Measurements from ENCODE around the gene ACOXL. TPM values are rescaled to one million over a fixed set of nuclear protein-coding genes. Genes with fewer than 3 reads are reported as not detected.

ACOXL gene
- total and polyA plus RNA-seq, 12 donors, result 0.05 to 0.19 (median 0.12) TPM; not detected in 8

GRCh38 chr2:110971811-110972210 lies 239.4 kb downstream of the ACOXL start:
- WGBS, 4 donors, result 50 to 63% (median 55%) methylated on average over 2 of the region's 2 CpGs
- H3K27me3 ChIP-seq, result no peaks in the 10 kb centered on the region
- no peaks in the 10 kb centered on the region for H3K4me1 ChIP-seq (replicated peaks in 1 of 2)
- H3K27ac ChIP-seq, result no peak overlapping the region
- intact Hi-C loops (cut with DNase I), result no loop called here
- H3K9me3 ChIP-seq (replicated peaks in 1 of 3), result no peaks in the 10 kb centered on the region
- no peak overlapping the region for H3K4me3 ChIP-seq
- DNase-seq, result no peak
- no peaks in the 10 kb centered on the region for H3K36me3 ChIP-seq (replicated peaks in 1 of 2)
- no peak for TF ChIP-seq POLR2A (IDR thresholded peaks at IDR 0.05)
- no peak for TF ChIP-seq CTCF (IDR thresholded peaks at IDR 0.05)

- no peak overlapping the region for H3K4me3 ChIP-seq
- H3K4me1 ChIP-seq (replicated peaks in 1 of 2), result no peaks in the 10 kb centered on the region
- 68 to 100% (median 85%) methylated on average over 1 to 2 of the region's 2 CpGs for WGBS, 4 donors
- no peaks in the 10 kb centered on the region for H3K27me3 ChIP-seq
- intact Hi-C loops (cut with DNase I), result no loop called here
- no peaks in the 10 kb centered on the region for H3K36me3 ChIP-seq (replicated peaks in 1 of 2)
- no peaks in the 10 kb centered on the region for H3K9me3 ChIP-seq (replicated peaks in 1 of 3)
- TF ChIP-seq CTCF (IDR thresholded peaks at IDR 0.05) (no peak), POLR2A (IDR thresholded peaks at IDR 0.05) (no peak)
- H3K27ac ChIP-seq, result no peak overlapping the region
- no peak for DNase-seq
These were observed 240.9 kb downstream of the ACOXL start for GRCh38 chr2:110973262-110973661.

GRCh38 chr2:110977403-110977802 lies 245.0 kb downstream of the ACOXL start:
- H3K9me3 ChIP-seq (replicated peaks in 1 of 3), result no peaks in the 10 kb centered on the region
- no peaks in the 10 kb centered on the region for H3K4me1 ChIP-seq (replicated peaks in 1 of 2)
- 71 to 81% (median 72%) methylated on average over 4 of the region's 4 CpGs for WGBS, 4 donors
- H3K27me3 ChIP-seq, result no peaks in the 10 kb centered on the region
- H3K27ac ChIP-seq, result no peak overlapping the region
- no peak for TF ChIP-seq POLR2A (IDR thresholded peaks at IDR 0.05)
- TF ChIP-seq CTCF (IDR thresholded peaks at IDR 0.05), result no peak
- H3K36me3 ChIP-seq (replicated peaks in 1 of 2), result no peaks in the 10 kb centered on the region
- H3K4me3 ChIP-seq, result no peak overlapping the region
- DNase-seq, result no peak
- intact Hi-C loops (cut with DNase I), result no loop called here

- 86 to 91% (median 88%) methylated on average over 6 of the region's 6 CpGs for WGBS, 4 donors
- H3K4me3 ChIP-seq, result no peak overlapping the region
- H3K27ac ChIP-seq, result no peak overlapping the region
These were observed 245.8 kb downstream of the ACOXL start for GRCh38 chr2:110978148-110978547.

More at GRCh38 chr2:110978148-110978547, 245.8 kb downstream of the ACOXL start:
- H3K27me3 ChIP-seq, result no peaks in the 10 kb centered on the region
- no peak for TF ChIP-seq CTCF (IDR thresholded peaks at IDR 0.05)
- no peak for TF ChIP-seq POLR2A (IDR thresholded peaks at IDR 0.05)
- DNase-seq, result no peak
- intact Hi-C loops (cut with DNase I), result no loop called here
- H3K4me1 ChIP-seq (replicated peaks in 1 of 2), result no peaks in the 10 kb centered on the region
- no peaks in the 10 kb centered on the region for H3K36me3 ChIP-seq (replicated peaks in 1 of 2)
- H3K9me3 ChIP-seq (replicated peaks in 1 of 3), result no peaks in the 10 kb centered on the region
